Stimulated activated CD8-positive, alpha-beta memory T cell treated with anti-CD3 and anti-CD28 coated beads, Interleukin-12 subunit alpha, Interleukin-12 subunit beta, amount 100 ng/mL, for 1 hour (primary cell): ENCODE measurements around the gene SLC9C1.

Source experiments
- DNase-seq: peaks from one replicate; pipeline ENCODE4 v3.0.0-alpha.2; 2020; ENCODE audit warnings: low read depth

SLC9C1 gene

GRCh38 chr3:112131111-112131510 lies 162.9 kb downstream of the SLC9C1 start:
- DNase-seq: no peak

GRCh38 chr3:112130638-112130993 lies 163.4 kb downstream of the SLC9C1 start:
- DNase-seq: no peak

- no peak for DNase-seq
Observed at GRCh38 chr3:112129925-112130637, 163.9 kb downstream of the SLC9C1 start.

GRCh38 chr3:112128843-112129727 lies 164.9 kb downstream of the SLC9C1 start:
- peak; percentile 24 for DNase-seq

GRCh38 chr3:112127522-112128494 lies 166.2 kb downstream of the SLC9C1 start:
- DNase-seq: no peak

- no peak for DNase-seq
Observed at GRCh38 chr3:112126511-112126911, 167.5 kb downstream of the SLC9C1 start.

- DNase-seq: no peak
Observed at GRCh38 chr3:112124907-112125607, 169.0 kb downstream of the SLC9C1 start.

- no peak for DNase-seq
Observed at GRCh38 chr3:112123548-112123947, 170.5 kb downstream of the SLC9C1 start.

- DNase-seq: no peak
Observed at GRCh38 chr3:112122870-112123269, 171.1 kb downstream of the SLC9C1 start.

GRCh38 chr3:112121577-112122547 lies 172.2 kb downstream of the SLC9C1 start:
- DNase-seq: no peak

GRCh38 chr3:112119962-112120836 lies 173.8 kb downstream of the SLC9C1 start:
- no peak for DNase-seq

- DNase-seq: no peak
Observed at GRCh38 chr3:112117841-112118571, 176.0 kb downstream of the SLC9C1 start.

- DNase-seq: no peak
Observed at GRCh38 chr3:112117415-112117814, 176.6 kb downstream of the SLC9C1 start.

- no peak for DNase-seq
Observed at GRCh38 chr3:112116748-112117186, 177.2 kb downstream of the SLC9C1 start.

- no peak for DNase-seq
Observed at GRCh38 chr3:112115806-112116383, 178.1 kb downstream of the SLC9C1 start.

- DNase-seq: no peak
Observed at GRCh38 chr3:112115161-112115739, 178.8 kb downstream of the SLC9C1 start.

GRCh38 chr3:112114576-112115160 lies 179.3 kb downstream of the SLC9C1 start:
- DNase-seq: no peak
